Astrocyte of the cerebellum (primary cell): Measurements from ENCODE around the gene MYL3.

Experiments used
- DNase-seq: peaks from one replicate; pipeline ENCODE4 v3.0.0-alpha.2; 2011; ENCODE audit warnings: low read depth
- H3K4me3 ChIP-seq: 2 replicates; pipeline ENCODE4 v1.5.1; 2011; ENCODE audit warnings: mild to moderate bottlenecking, low read depth, low read length, moderate library complexity
- in situ Hi-C: cut with HindIII; loops from 2 replicates; pipeline ENCODE4 v1.10.0; 2017; ENCODE audit warnings: low sequenced_read_pairs
- TF ChIP-seq, protein P1 (sequence below): IDR thresholded peaks from 2 replicates; pipeline ENCODE4 v1.5.1; 2012; ENCODE audit warnings: low read length, low read depth, moderate library complexity, mild to moderate bottlenecking; ENCODE audit errors: missing control alignments

MYL3 gene

GRCh38 chr3:46866032-46866595 is 2.9 kb upstream of the MYL3 start:
- TF ChIP-seq, protein P1, sequence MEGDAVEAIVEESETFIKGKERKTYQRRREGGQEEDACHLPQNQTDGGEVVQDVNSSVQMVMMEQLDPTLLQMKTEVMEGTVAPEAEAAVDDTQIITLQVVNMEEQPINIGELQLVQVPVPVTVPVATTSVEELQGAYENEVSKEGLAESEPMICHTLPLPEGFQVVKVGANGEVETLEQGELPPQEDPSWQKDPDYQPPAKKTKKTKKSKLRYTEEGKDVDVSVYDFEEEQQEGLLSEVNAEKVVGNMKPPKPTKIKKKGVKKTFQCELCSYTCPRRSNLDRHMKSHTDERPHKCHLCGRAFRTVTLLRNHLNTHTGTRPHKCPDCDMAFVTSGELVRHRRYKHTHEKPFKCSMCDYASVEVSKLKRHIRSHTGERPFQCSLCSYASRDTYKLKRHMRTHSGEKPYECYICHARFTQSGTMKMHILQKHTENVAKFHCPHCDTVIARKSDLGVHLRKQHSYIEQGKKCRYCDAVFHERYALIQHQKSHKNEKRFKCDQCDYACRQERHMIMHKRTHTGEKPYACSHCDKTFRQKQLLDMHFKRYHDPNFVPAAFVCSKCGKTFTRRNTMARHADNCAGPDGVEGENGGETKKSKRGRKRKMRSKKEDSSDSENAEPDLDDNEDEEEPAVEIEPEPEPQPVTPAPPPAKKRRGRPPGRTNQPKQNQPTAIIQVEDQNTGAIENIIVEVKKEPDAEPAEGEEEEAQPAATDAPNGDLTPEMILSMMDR: no peak
- no peak overlapping the region for H3K4me3 ChIP-seq
- in situ Hi-C loops: no loop called here
- no peak for DNase-seq

- TF ChIP-seq, protein P1: no peak
- no peak overlapping the region for H3K4me3 ChIP-seq
- in situ Hi-C loops: no loop called here
- DNase-seq: no peak
Measured at GRCh38 chr3:46865546-46865945, 2.3 kb upstream of the MYL3 start.

GRCh38 chr3:46865031-46865507 is 1.8 kb upstream of the MYL3 start:
- no peak for DNase-seq
- TF ChIP-seq, protein P1: no peak
- in situ Hi-C loops: no loop called here
- H3K4me3 ChIP-seq: no peak overlapping the region

GRCh38 chr3:46864061-46864881 is 1.0 kb upstream of the MYL3 start:
- in situ Hi-C loops: no loop called here
- DNase-seq: no peak

GRCh38 chr3:46862369-46863025 is 747 bp downstream of the MYL3 start:
- no peak for DNase-seq
- H3K4me3 ChIP-seq: no peak overlapping the region
- in situ Hi-C loops: no loop called here
- TF ChIP-seq, protein P1: no peak

More at GRCh38 chr3:46864061-46864881, 1.0 kb upstream of the MYL3 start:
- no peak overlapping the region for H3K4me3 ChIP-seq
- TF ChIP-seq, protein P1: no peak

- DNase-seq: no peak
- in situ Hi-C loops: no loop called here
- TF ChIP-seq, protein P1: no peak
- H3K4me3 ChIP-seq: no peak overlapping the region
Measured at GRCh38 chr3:46861605-46862368, 1.5 kb downstream of the MYL3 start.
